PFSK-1 (cell line): Measurements from ENCODE around the gene DSG4.

ENCODE experiments used
- FOXP2 ChIP-seq: optimal IDR thresholded peaks from 2 replicates; pipeline ENCODE3; 2011; ENCODE audit warnings: borderline replicate concordance, control low read depth, inconsistent platforms; ENCODE audit not compliant: insufficient read depth; ENCODE audit errors: extremely low read length, extremely low read depth
- POLR2AphosphoS5 ChIP-seq: IDR thresholded peaks from 2 replicates; pipeline ENCODE4 v1.6.1; 2012; ENCODE audit warnings: low read depth, mild to moderate bottlenecking, control low read depth, low read length, moderate library complexity
- SIN3A ChIP-seq: IDR thresholded peaks from 2 replicates; pipeline ENCODE4 v1.6.1; 2012; ENCODE audit warnings: mild to moderate bottlenecking, low read length, moderate library complexity, borderline replicate concordance; ENCODE audit not compliant: insufficient read depth
- TAF1 ChIP-seq: IDR thresholded peaks from 2 replicates; pipeline ENCODE4 v1.6.1; 2012; ENCODE audit warnings: low read length, control low read depth, borderline replicate concordance; ENCODE audit not compliant: insufficient read depth
- TF ChIP-seq, protein P1 (sequence below), 2 experiments: IDR thresholded peaks; 2 replicates each; pipeline versions ENCODE4 v1.6.1 to v1.8.0; 2011 to 2012; ENCODE audit warnings: low read depth in 2 of 2, low read length in 2 of 2, control low read depth in 1 of 2, inconsistent platforms in 1 of 2, mild to moderate bottlenecking in 1 of 2, moderate library complexity in 1 of 2; ENCODE audit not compliant: insufficient read depth in 1 of 2

DSG4 gene

GRCh38 chr18:31364190-31364589 is 12.4 kb upstream of the DSG4 start:
- no peak for TF ChIP-seq POLR2AphosphoS5
- TF ChIP-seq TAF1: no peak
- TF ChIP-seq, protein P1, sequence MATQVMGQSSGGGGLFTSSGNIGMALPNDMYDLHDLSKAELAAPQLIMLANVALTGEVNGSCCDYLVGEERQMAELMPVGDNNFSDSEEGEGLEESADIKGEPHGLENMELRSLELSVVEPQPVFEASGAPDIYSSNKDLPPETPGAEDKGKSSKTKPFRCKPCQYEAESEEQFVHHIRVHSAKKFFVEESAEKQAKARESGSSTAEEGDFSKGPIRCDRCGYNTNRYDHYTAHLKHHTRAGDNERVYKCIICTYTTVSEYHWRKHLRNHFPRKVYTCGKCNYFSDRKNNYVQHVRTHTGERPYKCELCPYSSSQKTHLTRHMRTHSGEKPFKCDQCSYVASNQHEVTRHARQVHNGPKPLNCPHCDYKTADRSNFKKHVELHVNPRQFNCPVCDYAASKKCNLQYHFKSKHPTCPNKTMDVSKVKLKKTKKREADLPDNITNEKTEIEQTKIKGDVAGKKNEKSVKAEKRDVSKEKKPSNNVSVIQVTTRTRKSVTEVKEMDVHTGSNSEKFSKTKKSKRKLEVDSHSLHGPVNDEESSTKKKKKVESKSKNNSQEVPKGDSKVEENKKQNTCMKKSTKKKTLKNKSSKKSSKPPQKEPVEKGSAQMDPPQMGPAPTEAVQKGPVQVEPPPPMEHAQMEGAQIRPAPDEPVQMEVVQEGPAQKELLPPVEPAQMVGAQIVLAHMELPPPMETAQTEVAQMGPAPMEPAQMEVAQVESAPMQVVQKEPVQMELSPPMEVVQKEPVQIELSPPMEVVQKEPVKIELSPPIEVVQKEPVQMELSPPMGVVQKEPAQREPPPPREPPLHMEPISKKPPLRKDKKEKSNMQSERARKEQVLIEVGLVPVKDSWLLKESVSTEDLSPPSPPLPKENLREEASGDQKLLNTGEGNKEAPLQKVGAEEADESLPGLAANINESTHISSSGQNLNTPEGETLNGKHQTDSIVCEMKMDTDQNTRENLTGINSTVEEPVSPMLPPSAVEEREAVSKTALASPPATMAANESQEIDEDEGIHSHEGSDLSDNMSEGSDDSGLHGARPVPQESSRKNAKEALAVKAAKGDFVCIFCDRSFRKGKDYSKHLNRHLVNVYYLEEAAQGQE (IDR thresholded peaks at IDR 0.05; ENCODE audit: insufficient read depth in 1 of 2, low read depth in 2 of 2, low read length in 2 of 2): no peak
- no peak for TF ChIP-seq SIN3A
- no peak for TF ChIP-seq FOXP2

GRCh38 chr18:31369478-31369877 is 7.1 kb upstream of the DSG4 start:
- TF ChIP-seq POLR2AphosphoS5 (no peak), SIN3A (no peak), TAF1 (no peak), FOXP2 (no peak)
- TF ChIP-seq, protein P1 (IDR thresholded peaks at IDR 0.05; ENCODE audit: insufficient read depth in 1 of 2, low read depth in 2 of 2, low read length in 2 of 2): no peak

GRCh38 chr18:31371989-31372388 is 4.6 kb upstream of the DSG4 start:
- TF ChIP-seq SIN3A (no peak), FOXP2 (no peak), TAF1 (no peak), POLR2AphosphoS5 (no peak)
- TF ChIP-seq, protein P1 (IDR thresholded peaks at IDR 0.05; ENCODE audit: insufficient read depth in 1 of 2, low read depth in 2 of 2, low read length in 2 of 2): no peak

GRCh38 chr18:31373641-31374040 is 2.9 kb upstream of the DSG4 start:
- no peak for TF ChIP-seq FOXP2
- TF ChIP-seq TAF1: no peak
- no peak for TF ChIP-seq SIN3A
- no peak for TF ChIP-seq POLR2AphosphoS5
- TF ChIP-seq, protein P1 (IDR thresholded peaks at IDR 0.05; ENCODE audit: insufficient read depth in 1 of 2, low read depth in 2 of 2, low read length in 2 of 2): no peak

- TF ChIP-seq FOXP2 (no peak), POLR2AphosphoS5 (no peak), SIN3A (no peak), TAF1 (no peak)
- TF ChIP-seq, protein P1 (IDR thresholded peaks at IDR 0.05; ENCODE audit: insufficient read depth in 1 of 2, low read depth in 2 of 2, low read length in 2 of 2): no peak
Observed at GRCh38 chr18:31380912-31381311, 4.3 kb downstream of the DSG4 start.
